K562 (cell line): Measurements from ENCODE around the gene ALDH1A3. TPM values are rescaled to one million over a fixed set of nuclear protein-coding genes. Genes with fewer than 3 reads are reported as not detected.

Source experiments
- ATAC-seq: fragments of 200-7000 bp; cut with Tn5 transposase; 3 replicates; pipeline ENCODE4 v1.9.1; 2020; ENCODE audit warnings: moderate library complexity
- BruUV-seq: library from RNA; stranded (reverse); fragments of 400-500 nt; replicated peaks from 2 replicates; lab custom pipeline; 2021; lab: Mats Ljungman, UMichigan
- CTCF ChIA-PET: fragments of 300-600 bp; formaldehyde crosslinking; extraction: SDS; loops from one replicate; lab custom pipeline; 2021; ENCODE audit warnings: low intra/inter-chr PET ratio; lab: Yijun Ruan, JAX
- POLR2A ChIA-PET: fragments of 300-600, 350-650 bp; sonication (Branson Sonifier 250); formaldehyde crosslinking; extraction: SDS; loops from one replicate; lab custom pipeline; 2021; ENCODE audit warnings: antibody characterized with exemption, inconsistent platforms; lab: Yijun Ruan, JAX
- DNase-seq, 4 experiments: peaks; one replicate each; pipeline versions ENCODE4 v3.0.0 to v3.0.0-alpha.2; 2011 to 2018; ENCODE audit warnings: low spot score in 3 of 4, mixed read lengths in 3 of 4; ENCODE audit errors: extremely low read depth in 1 of 4
- FAIRE-seq: peaks from 2 replicates; lab custom pipeline; 2011; peaks lifted over from hg19 to GRCh38; lab: Jason Lieb, UNC
- H2AFZ ChIP-seq: 2 replicates; pipeline ENCODE4 v1.6.0; 2011; ENCODE audit warnings: low read depth, low read length, control low read depth, inconsistent platforms
- H3K27ac ChIP-seq: fragments of 200-600 bp; 3 replicates; pipeline ENCODE4 v1.8.0; 2011; ENCODE audit warnings: low read depth, mild to moderate bottlenecking, control low read depth, inconsistent platforms, low read length, moderate library complexity, mixed read lengths; ENCODE audit errors: extremely low read depth
- H3K27me3 ChIP-seq, 2 experiments: fragments of 300-600 bp in 1 of 2; 2 replicates in 1 of 2; 3 replicates in 1 of 2; pipeline versions ENCODE4 v1.6.0 to v1.8.0; 2011; ENCODE audit warnings: inconsistent platforms in 2 of 2, low read length in 2 of 2, mild to moderate bottlenecking in 1 of 2, mixed read lengths in 1 of 2, moderate library complexity in 1 of 2; ENCODE audit not compliant: control insufficient read depth in 2 of 2, insufficient read depth in 2 of 2
- H3K36me3 ChIP-seq: fragments of 300-600 bp; 3 replicates; pipeline ENCODE4 v1.8.0; 2011; ENCODE audit warnings: mild to moderate bottlenecking, low read length, inconsistent platforms; ENCODE audit not compliant: control insufficient read depth, insufficient read depth
- H3K4me1 ChIP-seq, 2 experiments: fragments of 200-600 bp in 1 of 2; replicated peaks in 1 of 2; 2 replicates in 1 of 2; 3 replicates in 1 of 2; pipeline versions ENCODE4 v1.5.1 to v1.8.0; 2011; ENCODE audit warnings: inconsistent platforms in 2 of 2, low read length in 2 of 2, mild to moderate bottlenecking in 1 of 2, mixed read lengths in 1 of 2, moderate library complexity in 1 of 2; ENCODE audit not compliant: control insufficient read depth in 2 of 2, insufficient read depth in 2 of 2
- H3K4me2 ChIP-seq: 2 replicates; pipeline ENCODE4 v1.6.1; 2011; ENCODE audit warnings: low read length, control low read depth, inconsistent platforms, mixed read lengths; ENCODE audit not compliant: insufficient read depth
- H3K4me3 ChIP-seq: fragments of 200-600 bp; sonication (generic), shearing (Covaris generic); 2 replicates; pipeline ENCODE4 v1.5.1; 2016; ENCODE audit warnings: control low read depth, inconsistent platforms
- H3K79me2 ChIP-seq: fragments of 200-600 bp; 3 replicates; pipeline ENCODE4 v1.8.0; 2011; ENCODE audit warnings: low read length, inconsistent platforms; ENCODE audit not compliant: control insufficient read depth, insufficient read depth
- H3K9ac ChIP-seq, 2 experiments: 2 replicates each; pipeline versions ENCODE4 v1.6.0 to v1.6.1; 2011; ENCODE audit warnings: low read depth in 2 of 2, low read length in 2 of 2, control low read depth in 1 of 2, inconsistent platforms in 1 of 2, mild to moderate bottlenecking in 1 of 2, mixed read lengths in 1 of 2; ENCODE audit not compliant: insufficient read depth in 1 of 2
- H3K9me1 ChIP-seq: one replicate; pipeline ENCODE4 v1.6.0; 2011; ENCODE audit warnings: inconsistent platforms, mild to moderate bottlenecking, low read length, moderate library complexity; ENCODE audit not compliant: control insufficient read depth, insufficient read depth
- H3K9me3 ChIP-seq: replicated peaks from 2 replicates; pipeline ENCODE4 v1.5.1; 2011; ENCODE audit warnings: low read depth, low read length, inconsistent platforms; ENCODE audit not compliant: control insufficient read depth, insufficient read depth
- H4K20me1 ChIP-seq: replicated peaks from 2 replicates; pipeline ENCODE4 v1.6.1; 2011; ENCODE audit warnings: low read length, inconsistent platforms, mixed read lengths; ENCODE audit not compliant: control insufficient read depth, insufficient read depth
- CTCF ChIP-seq, 3 experiments: IDR thresholded peaks in 2 of 3; conservative IDR thresholded peaks in 1 of 3; 2 replicates each; pipeline ENCODE4 v1.5.1; 2011 to 2012; ENCODE audit warnings: low read length in 3 of 3, mild to moderate bottlenecking in 3 of 3, control low read depth in 2 of 3, improper control_type of control experiment in 1 of 3, inconsistent platforms in 1 of 3, low read depth in 1 of 3, mixed read lengths in 1 of 3, moderate library complexity in 1 of 3; ENCODE audit not compliant: insufficient read depth in 2 of 3
- CUX1 ChIP-seq: fragments of 200-800 bp; sonication (Bioruptor generic); IDR thresholded peaks from 2 replicates; pipeline ENCODE4 v1.6.1; 2016; ENCODE audit warnings: missing genetic modification characterization, missing compliant biosample characterization
- ETV1 ChIP-seq: fragments of 450-650 bp; conservative IDR thresholded peaks from 2 replicates; pipeline ENCODE4 v1.6.1; 2016; ENCODE audit warnings: missing genetic modification characterization, control low read depth, low read depth, missing compliant biosample characterization
- KLF6 ChIP-seq: fragments of 250-450 bp; sonication (Bioruptor Pico); IDR thresholded peaks from 2 replicates; pipeline ENCODE4 v1.4.0; 2020; ENCODE audit warnings: mild to moderate bottlenecking, moderate library complexity, borderline replicate concordance
- MIER1 ChIP-seq: fragments of 450-650 bp; IDR thresholded peaks from 2 replicates; pipeline ENCODE4 v1.6.1; 2016; ENCODE audit warnings: antibody characterized with exemption, mild to moderate bottlenecking, low read depth
- MNT ChIP-seq, 2 experiments: fragments of 450-650 bp; conservative IDR thresholded peaks; 2 replicates each; pipeline ENCODE4 v1.6.1; 2017; ENCODE audit warnings: mild to moderate bottlenecking in 2 of 2, moderate library complexity in 2 of 2
- RAD21 ChIP-seq, 2 experiments: fragments of 250-450 bp in 1 of 2; fragments of 450-650 bp in 1 of 2; sonication (Bioruptor Pico) in 1 of 2; formaldehyde crosslinking in 1 of 2; IDR thresholded peaks in 1 of 2; conservative IDR thresholded peaks in 1 of 2; 2 replicates each; pipeline versions ENCODE4 v1.4.0 to v1.8.0; 2020 to 2022; ENCODE audit warnings: mild to moderate bottlenecking in 2 of 2, moderate library complexity in 1 of 2
- SMC3 ChIP-seq: conservative IDR thresholded peaks from 2 replicates; pipeline ENCODE4 v1.6.1; 2011; ENCODE audit warnings: low read depth, low read length, improper control_type of control experiment; ENCODE audit not compliant: insufficient read depth
- SRSF3 ChIP-seq: fragments of 200-400 bp; formaldehyde crosslinking; IDR thresholded peaks from 2 replicates; pipeline ENCODE4 v1.6.1; 2016; ENCODE audit warnings: mild to moderate bottlenecking, low read length, moderate library complexity; ENCODE audit not compliant: insufficient read depth
- TARDBP ChIP-seq: fragments of 450-650 bp; IDR thresholded peaks from 2 replicates; pipeline ENCODE4 v1.6.1; 2016
- ZNF12 ChIP-seq: sonication (generic); formaldehyde crosslinking; IDR thresholded peaks from 2 replicates; pipeline ENCODE4 v1.4.0; 2020; ENCODE audit warnings: mild to moderate bottlenecking, missing genetic modification reagents
- WGBS: fragments of 100-300 bp; shearing (Covaris generic); methylation state at CpG from one replicate; pipeline ENCODE4 v1.1.6; 2016; ENCODE audit warnings: low coverage, mixed read lengths; ENCODE audit not compliant: insufficient coverage; ENCODE audit errors: missing lambda C conversion rate; 5-methylcytosine and 5-hydroxymethylcytosine counted together
- in situ Hi-C: fragments of 300-500 bp; cut with MboI; formaldehyde crosslinking; loops from 4 replicates; pipeline ENCODE4 v1.15.0; 2018; ENCODE audit warnings: inconsistent platforms, mixed read lengths
- intact Hi-C: fragments of 100-400 bp; cut with micrococcal nuclease; formaldehyde crosslinking; loops from 2 replicates; pipeline ENCODE4 v1.14.2; 2022
- polyA plus RNA-seq, 8 experiments: library from polyadenylated mRNA; depleted of rRNA in 4 of 8; stranded (reverse) in 5 of 8; unstranded in 3 of 8; fragments of >200 nt; fragmentation: Nextera tagmentation in 2 of 8; fragmentation: Illumina TruSeq in 1 of 8; extraction: Ambion mirVana in 2 of 8; extraction: Trizol in 1 of 8; gene quantifications; 2 replicates each; pipeline versions ENCODE4 v1.2.1 to v1.2.3, GENCODE V29; 2011 to 2014; ENCODE audit warnings: inconsistent platforms in 1 of 8, missing spikeins in 1 of 8
- total RNA-seq, 7 experiments: library from RNA; depleted of rRNA in 6 of 7; stranded (reverse); fragments of >200 nt in 6 of 7; fragmentation: Illumina TruSeq in 2 of 7; extraction: Trizol in 2 of 7; gene quantifications; 2 replicates each; pipeline versions ENCODE4 v1.2.1 to v1.2.3, GENCODE V29; 2011 to 2021; ENCODE audit warnings: low replicate concordance in 1 of 7

ALDH1A3 gene
- total and polyA plus RNA-seq, 9 of the 15 experiments (the other 6 are each of a cell fraction or from before 2014, with no cell fraction given), result 0.38 TPM; not detected in 8

- in situ Hi-C loops, result no loop called here
- POLR2A ChIA-PET, result interaction anchor here (0.7 kb wide), 1 partner anchor 1792 kb away, joined by 3 read pairs; no protein-coding TSS in a partner anchor
- Histone ChIP-seq H2AFZ (no peak overlapping the region), H3K36me3 (no peaks in the 10 kb centered on the region), H3K9me3 (no peaks in the 10 kb centered on the region), H3K4me3 (no peak overlapping the region), H3K27ac (no peak overlapping the region), H4K20me1 (no peaks in the 10 kb centered on the region), H3K79me2 (no peaks in the 10 kb centered on the region), H3K27me3 (peaks cover 3 to 8% of the 10 kb centered on the region in 2 experiments; a peak in 2 of 5 replicates), H3K4me1 (no peaks in the 10 kb centered on the region; a peak in 1 of 5 replicates), H3K9me1 (no peaks in the 10 kb centered on the region), H3K4me2 (no peak overlapping the region), H3K9ac (no peak overlapping the region)
- intact Hi-C loops, result loop anchor here (1.0 kb wide), 1 partner anchor 197 kb away; no protein-coding TSS in a partner anchor
- peak; percentile 26 to 48 (median 38) for DNase-seq
- CTCF ChIA-PET, result no interaction called here
- BruUV-seq, result no TSS peak
- FAIRE-seq, result no peak
- WGBS, result 2% methylated on average over 13 of the region's 13 CpGs
- peak; percentile 61; the same call in 1 of the 3 replicates for ATAC-seq
- peak; percentile 13 to 67; a peak in 2 of 4 replicates for TF ChIP-seq RAD21 (CRISPR knock-in tag; conservative IDR thresholded peaks at IDR 0.05 in 1 of 2, IDR thresholded peaks at IDR 0.05 in 1 of 2)
- TF ChIP-seq TARDBP, result no peak
- no peak for TF ChIP-seq MIER1
- no peak for TF ChIP-seq ZNF12 (CRISPR knock-in tag)
- no peak for TF ChIP-seq SRSF3
- TF ChIP-seq MNT (conservative IDR thresholded peaks at IDR 0.05), result no peak
- TF ChIP-seq CTCF (IDR thresholded peaks at IDR 0.05 in 2 of 3, conservative IDR thresholded peaks at IDR 0.05 in 1 of 3; ENCODE audit: insufficient read depth in 2 of 3, low read depth in 1 of 3, low read length in 3 of 3), result peak; percentile 48 to 72 (median 52)
- TF ChIP-seq SMC3, result peak; percentile 40; the same call in 1 of the 2 replicates
- TF ChIP-seq KLF6 (CRISPR knock-in tag), result no peak
- TF ChIP-seq CUX1 (CRISPR knock-in tag), result no peak
- TF ChIP-seq ETV1 (tag), result no peak
Measured at GRCh38 chr15:100869151-100869999, 10.3 kb upstream of the ALDH1A3 start.
